Activated naive CD4-positive, alpha-beta T cell treated with anti-CD3 and anti-CD28 coated beads, Interleukin-2, amount 50 U/mL, for 16 hours (primary cell): ENCODE measurements around the gene PSMB2.

Experiments used
- DNase-seq: peaks from one replicate; pipeline ENCODE4 v3.0.0-alpha.2; 2020

Gene PSMB2

DNA sequence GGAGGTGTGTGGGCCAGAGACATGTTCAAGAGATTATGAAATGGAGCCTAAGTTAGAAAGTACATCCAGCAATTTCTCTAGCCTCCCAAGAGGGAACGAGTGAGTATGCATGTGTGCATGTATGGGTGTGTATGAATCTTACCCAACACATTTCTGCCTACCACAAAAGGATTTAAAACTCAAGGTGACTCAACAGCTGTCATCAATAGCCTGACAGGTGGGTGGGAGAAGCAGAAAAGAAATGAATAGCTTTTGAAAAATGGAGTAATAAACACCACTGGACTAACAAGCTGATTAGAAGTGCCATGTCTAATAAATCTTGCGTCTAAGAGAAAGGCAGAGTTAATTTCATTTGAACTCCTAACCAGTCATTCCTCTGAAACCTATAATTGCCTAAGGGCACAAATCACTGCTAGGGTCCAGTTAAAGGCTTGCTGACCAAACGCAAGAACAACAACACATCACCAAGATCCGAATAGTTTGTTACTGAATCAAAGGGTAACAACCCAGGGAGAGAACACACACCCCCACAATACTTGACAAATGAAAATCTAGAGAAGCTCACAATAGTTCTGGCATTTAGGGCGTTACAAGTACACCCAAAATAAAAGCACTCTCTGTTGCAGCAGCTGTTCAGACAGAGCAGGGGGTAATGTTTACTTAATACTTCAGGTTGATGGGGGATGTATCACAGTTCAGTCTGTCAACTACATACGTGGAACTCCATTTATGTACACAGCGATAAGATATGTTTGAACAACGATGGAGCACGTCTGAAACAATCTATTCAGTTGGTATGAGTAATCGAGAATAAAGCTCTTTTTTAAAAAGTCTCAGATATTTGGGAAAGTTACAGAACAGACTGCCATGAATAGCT lies 85.5 kb downstream of the PSMB2 start:
- DNase-seq = no peak

DNA sequence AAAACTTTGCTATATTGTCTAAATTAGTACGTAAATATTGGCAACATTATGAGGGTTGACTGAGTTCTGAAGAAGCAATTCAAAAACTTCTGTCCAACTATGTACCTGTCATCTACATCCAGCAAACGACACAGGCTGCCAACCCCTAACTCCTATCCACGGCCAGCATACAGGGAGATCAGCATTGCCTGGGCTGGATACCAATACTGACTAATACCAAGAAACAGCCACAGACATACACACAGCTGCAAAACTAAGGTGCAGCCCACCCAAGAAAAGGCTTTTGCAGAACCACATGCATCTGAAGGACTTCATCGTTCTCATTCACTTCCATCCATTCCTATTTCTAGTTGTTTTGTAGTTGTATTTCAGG lies 86.1 kb downstream of the PSMB2 start:
- no peak for DNase-seq

DNA sequence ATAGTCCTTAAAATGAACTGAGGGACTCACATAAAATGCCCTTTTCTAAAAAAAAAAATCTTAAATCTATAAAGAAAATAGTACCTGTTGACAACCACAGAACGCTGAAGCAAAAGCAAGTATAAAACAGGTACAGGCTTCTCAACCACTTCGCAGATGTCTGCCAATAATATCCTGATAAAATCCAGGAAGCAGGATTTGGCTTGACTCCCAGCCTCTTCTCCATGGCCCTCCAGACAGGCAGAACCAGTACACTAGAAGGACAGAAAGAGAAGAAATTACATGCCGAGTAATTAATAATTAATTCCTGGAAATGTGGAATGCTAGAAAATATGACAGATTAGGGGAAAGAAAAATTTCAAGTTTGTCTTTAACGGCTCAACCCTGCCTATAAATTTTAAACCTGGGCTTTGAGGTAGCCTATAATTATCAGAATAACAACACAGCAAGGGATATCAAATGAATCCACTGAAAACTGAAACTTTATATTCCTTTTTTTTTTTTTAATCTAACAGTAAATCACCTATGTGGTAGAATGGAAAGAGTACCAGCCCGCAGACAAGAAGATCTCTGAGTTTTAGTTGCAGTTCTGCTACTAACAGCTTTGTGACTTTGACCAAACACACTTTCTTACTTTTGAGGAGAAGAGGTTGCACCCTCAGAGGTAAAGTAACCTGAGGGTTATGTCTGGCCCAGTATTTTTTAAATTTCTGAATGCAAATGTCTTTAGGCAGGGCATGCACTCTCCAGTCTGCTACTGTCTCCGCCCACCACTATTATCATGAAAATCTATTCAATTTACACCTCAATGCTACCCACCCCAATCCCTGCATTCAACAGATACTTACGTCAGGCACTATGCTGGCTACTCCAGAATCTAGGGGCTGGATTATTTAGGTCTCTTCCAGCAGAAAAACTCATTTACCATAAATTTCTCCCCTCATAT lies 86.8 kb downstream of the PSMB2 start:
- DNase-seq = no peak

DNA sequence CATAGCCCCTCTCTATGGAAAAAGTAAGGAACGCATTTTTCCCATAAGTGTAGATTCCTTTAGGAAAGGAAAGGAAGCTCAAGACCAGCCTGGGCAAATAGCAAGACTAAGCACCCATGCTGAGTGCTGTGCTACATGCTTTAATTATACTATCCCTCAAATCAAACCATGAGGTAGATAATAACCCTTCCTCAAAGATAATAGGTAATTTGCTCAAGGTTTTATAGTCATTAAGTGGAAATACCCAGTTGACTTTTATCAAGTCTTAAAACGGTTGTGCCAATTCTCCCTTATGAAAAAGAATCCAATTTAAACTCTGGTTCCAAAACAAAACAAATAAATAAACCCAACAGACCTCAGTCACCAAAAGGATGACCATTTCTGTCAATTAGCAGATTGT lies 87.5 kb downstream of the PSMB2 start:
- DNase-seq = no peak
